Measurements from ENCODE around the gene DNAH14. TPM values are rescaled to one million over a fixed set of nuclear protein-coding genes. Genes with fewer than 3 reads are reported as not detected.
"Not testable (repeated sequence)": the region's sequence is repeated elsewhere in the genome, so short reads cannot be mapped to it uniquely, and the experiment has no call there.

The DNAH14 gene
- total and polyA plus RNA-seq, 8 donors, result 7.9 to 27.6 (median 17.5) TPM

DNA sequence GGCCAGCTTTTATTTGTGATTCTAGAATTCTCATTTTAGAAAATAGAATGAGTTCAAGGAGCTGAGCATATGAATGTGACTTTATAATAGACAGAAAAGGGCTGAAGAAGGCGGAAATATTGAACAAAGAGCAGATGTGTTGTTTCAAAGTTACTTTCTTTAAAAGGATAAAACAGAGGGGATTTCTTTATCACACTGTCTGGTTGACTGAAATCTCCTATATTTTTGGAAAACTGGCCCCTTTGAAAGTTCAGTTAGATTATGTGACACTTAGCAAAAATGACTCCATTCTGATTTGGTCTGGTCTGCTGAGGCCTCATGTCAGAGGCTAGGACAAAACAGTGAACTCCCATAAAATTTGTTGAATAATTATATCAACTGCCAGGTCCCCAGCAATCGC lies 46.4 kb upstream of the DNAH14 start:
- TF ChIP-seq CTCF (IDR thresholded peaks at IDR 0.05), result no peak
- Histone ChIP-seq H3K9me3 (no peaks in the 10 kb centered on the region), H3K36me3 (no peaks in the 10 kb centered on the region), H3K27me3 (no peaks in the 10 kb centered on the region), H3K4me1 (peaks cover 0 to 3% (median 0%) of the 10 kb centered on the region in 3 donors), H3K27ac (no peak overlapping the region), H3K4me3 (no peak overlapping the region)
- no peak for ATAC-seq
- no peak for DNase-seq
- no peak for FAIRE-seq
- intact Hi-C loops (cut with DNase I), result no loop called here
- WGBS, 2 donors, result 94% methylated on average over 2 of the region's 2 CpGs

DNA sequence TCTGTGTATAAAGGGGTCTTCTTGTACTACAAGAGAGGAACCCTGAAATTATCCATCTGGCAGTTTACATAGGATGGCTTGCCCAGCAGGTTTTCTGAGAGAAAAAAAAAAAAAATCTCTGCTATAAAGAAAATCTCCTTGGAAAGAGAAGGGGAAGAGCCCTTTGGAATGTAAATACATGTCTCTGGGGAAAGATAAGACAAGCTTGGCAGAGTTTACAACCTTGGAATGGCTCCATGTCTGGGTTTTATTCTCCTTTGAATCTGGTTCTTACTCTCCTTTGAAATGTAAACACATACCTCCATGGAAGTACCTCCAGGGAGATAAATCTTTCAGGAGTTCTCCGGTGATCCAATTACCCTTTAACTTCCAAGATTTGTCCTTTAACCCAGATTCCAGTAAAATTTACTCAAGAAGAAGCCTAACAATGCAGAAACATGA lies 45.1 kb upstream of the DNAH14 start:
- FAIRE-seq, result no peak
- peak overlapping the region in 1 of 4 donors; percentile 19 for H3K27ac ChIP-seq
- DNase-seq, result no peak
- peak in 1 of 4 donors; percentile 31 for ATAC-seq
- intact Hi-C loops (cut with DNase I), result no loop called here
- H3K4me1 ChIP-seq, result peaks cover 0 to 3% (median 0%) of the 10 kb centered on the region in 3 donors
- H3K9me3 ChIP-seq, result no peaks in the 10 kb centered on the region
- WGBS, 2 donors, result 3 to 9% methylated on average over 1 of the region's 1 CpG
- H3K27me3 ChIP-seq, result no peaks in the 10 kb centered on the region
- no peak for TF ChIP-seq CTCF (IDR thresholded peaks at IDR 0.05)
- no peaks in the 10 kb centered on the region for H3K36me3 ChIP-seq
- no peak overlapping the region for H3K4me3 ChIP-seq

GRCh38 chr1:224885376-224885775 lies 44.1 kb upstream of the DNAH14 start:
- 92 to 95% methylated on average over 2 of the region's 2 CpGs for WGBS, 2 donors
- ATAC-seq; H3K36me3 ChIP-seq; H3K27me3 ChIP-seq; H3K4me1 ChIP-seq; DNase-seq; intact Hi-C loops (cut with DNase I); H3K9me3 ChIP-seq; H3K4me3 ChIP-seq; H3K27ac ChIP-seq; FAIRE-seq: not testable (repeated sequence)

DNA sequence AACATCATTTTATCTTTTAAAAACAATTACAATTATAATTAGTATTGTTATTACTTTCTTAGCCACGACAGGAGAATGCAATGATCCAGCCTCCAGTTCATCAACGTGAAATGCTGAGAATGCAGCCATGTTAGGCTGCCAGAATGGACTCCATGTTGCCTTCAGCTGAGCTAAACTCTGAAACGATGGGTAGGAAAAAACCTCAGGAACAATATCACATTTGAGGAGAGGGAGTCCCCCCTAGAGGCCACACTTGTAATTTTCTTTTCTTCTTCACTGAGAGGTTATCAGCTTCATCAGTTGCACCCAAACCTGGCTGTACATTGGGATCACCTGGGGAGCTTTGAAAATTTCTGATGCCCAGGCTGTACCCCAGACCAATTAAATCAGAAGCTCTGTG lies 34.6 kb upstream of the DNAH14 start:
- FAIRE-seq, result no peak
- WGBS, 2 donors, result 20 to 24% methylated on average over 3 of the region's 3 CpGs
- H3K27ac ChIP-seq, result no peak overlapping the region
- no peak overlapping the region for H3K4me3 ChIP-seq
- intact Hi-C loops (cut with DNase I), result no loop called here
- DNase-seq, result no peak
- H3K27me3 ChIP-seq, result no peaks in the 10 kb centered on the region
- ATAC-seq, result peak in 3 of 4 donors; percentile 46 to 79 (median 57)
- peak in 1 of 4 donors; percentile 23 for TF ChIP-seq CTCF (IDR thresholded peaks at IDR 0.05)
- H3K9me3 ChIP-seq, result no peaks in the 10 kb centered on the region
- no peaks in the 10 kb centered on the region for H3K36me3 ChIP-seq
- H3K4me1 ChIP-seq, result no peaks in the 10 kb centered on the region

DNA sequence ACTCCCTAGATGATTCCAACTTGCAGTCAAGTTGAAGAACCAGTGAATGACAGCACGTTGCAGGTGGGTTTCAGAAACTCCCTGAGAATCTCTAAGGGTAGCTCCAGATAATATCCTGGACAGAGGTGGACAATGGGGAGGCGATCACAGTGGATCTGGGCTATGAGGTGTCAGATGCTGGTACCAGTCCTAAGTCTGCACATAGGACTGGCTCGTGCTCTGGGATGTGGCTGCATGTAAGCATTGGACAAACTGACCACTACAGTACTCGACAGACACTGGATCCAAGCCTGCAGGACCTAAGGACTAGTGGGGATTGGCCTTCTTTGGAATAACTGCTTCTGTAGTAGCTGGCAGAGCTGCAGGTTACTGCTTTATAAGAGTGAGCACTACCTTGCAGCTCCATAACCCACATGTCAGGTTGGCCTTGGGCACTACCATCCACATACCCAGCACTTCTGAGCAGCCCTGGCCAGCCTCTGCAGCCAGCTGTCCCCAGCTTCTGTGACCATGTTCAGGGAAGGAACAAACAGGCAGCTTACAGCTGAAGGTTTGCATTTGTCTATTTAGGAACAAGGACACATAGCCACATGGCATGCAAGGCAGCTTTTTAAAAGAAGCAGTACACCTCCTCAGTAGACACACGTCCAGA lies 33.2 kb upstream of the DNAH14 start:
- 82 to 84% methylated on average over 5 of the region's 5 CpGs for WGBS, 2 donors

More for the DNA sequence above, 33.2 kb upstream of the DNAH14 start:
- H3K4me3 ChIP-seq, result no peak overlapping the region
- DNase-seq (no peak), ATAC-seq (no peak), FAIRE-seq (no peak)
- H3K36me3 ChIP-seq, result no peaks in the 10 kb centered on the region
- no peaks in the 10 kb centered on the region for H3K27me3 ChIP-seq
- TF ChIP-seq CTCF (IDR thresholded peaks at IDR 0.05), result no peak
- H3K4me1 ChIP-seq, result no peaks in the 10 kb centered on the region
- no peak overlapping the region for H3K27ac ChIP-seq
- intact Hi-C loops (cut with DNase I), result no loop called here
- no peaks in the 10 kb centered on the region for H3K9me3 ChIP-seq

All from pancreas (tissue), 10 donors.